Activated naive CD8-positive, alpha-beta T cell treated with anti-CD3 and anti-CD28 coated beads for 36 hours (primary cell): Measurements from ENCODE around the gene ATF7. TPM values are rescaled to one million over a fixed set of nuclear protein-coding genes. Genes with fewer than 3 reads are reported as not detected.
"Not testable (repeated sequence)": the region's sequence is repeated elsewhere in the genome, so short reads cannot be mapped to it uniquely, and the experiment has no call there.

Source experiments
- DNase-seq: peaks from one replicate; pipeline ENCODE4 v3.0.0; 2021
- H3K27ac Mint-ChIP-seq: one replicate; pipeline ENCODE4 v1.8.0; 2022; ENCODE audit warnings: mild to moderate bottlenecking, moderate library complexity, mixed read lengths
- H3K27me3 Mint-ChIP-seq: one replicate; pipeline ENCODE4 v1.8.0; 2022; ENCODE audit warnings: mild to moderate bottlenecking, mixed read lengths
- H3K36me3 Mint-ChIP-seq: one replicate; pipeline ENCODE4 v1.8.0; 2021; ENCODE audit warnings: mild to moderate bottlenecking, mixed read lengths
- H3K4me1 Mint-ChIP-seq: one replicate; pipeline ENCODE4 v1.8.0; 2021; ENCODE audit warnings: mixed read lengths
- H3K4me3 Mint-ChIP-seq: one replicate; pipeline ENCODE4 v1.8.0; 2022; ENCODE audit warnings: mild to moderate bottlenecking, moderate library complexity, mixed read lengths
- H3K9me3 Mint-ChIP-seq: one replicate; pipeline ENCODE4 v1.8.0; 2022; ENCODE audit warnings: mixed read lengths
- total RNA-seq, 2 experiments: library from RNA; stranded (reverse); gene quantifications; one replicate each; pipeline ENCODE4 v1.2.3, GENCODE V29; 2021

Gene ATF7
- total RNA-seq, 2 experiments from 2014 or later = 22.8 to 23.6 TPM

GRCh38 chr12:53617700-53618099 lies 8.5 kb downstream of the ATF7 start:
- Mint-ChIP-seq H3K9me3 (no peaks in the 10 kb centered on the region), H3K4me1 (peaks cover 32% of the 10 kb centered on the region), H3K36me3 (peaks cover 12% of the 10 kb centered on the region), H3K27ac (peak overlapping the region; percentile 50), H3K4me3 (peak overlapping the region; percentile 65), H3K27me3 (no peaks in the 10 kb centered on the region)
- no peak for DNase-seq

- H3K27me3 Mint-ChIP-seq = no peaks in the 10 kb centered on the region
- H3K4me3 Mint-ChIP-seq = no peak overlapping the region
Observed at GRCh38 chr12:53616950-53617349, 9.2 kb downstream of the ATF7 start.

GRCh38 chr12:53613821-53614220 lies 12.4 kb downstream of the ATF7 start:
- H3K36me3 Mint-ChIP-seq = peaks cover 7% of the 10 kb centered on the region
- no peak overlapping the region for H3K27ac Mint-ChIP-seq
- H3K27me3 Mint-ChIP-seq = no peaks in the 10 kb centered on the region
- H3K9me3 Mint-ChIP-seq = no peaks in the 10 kb centered on the region
- no peak for DNase-seq
- no peak overlapping the region for H3K4me3 Mint-ChIP-seq
- peaks cover 30% of the 10 kb centered on the region for H3K4me1 Mint-ChIP-seq

More at GRCh38 chr12:53616950-53617349, 9.2 kb downstream of the ATF7 start:
- DNase-seq = no peak
- H3K36me3 Mint-ChIP-seq = peaks cover 11% of the 10 kb centered on the region
- no peaks in the 10 kb centered on the region for H3K9me3 Mint-ChIP-seq
- H3K27ac Mint-ChIP-seq = no peak overlapping the region
- H3K4me1 Mint-ChIP-seq = peaks cover 35% of the 10 kb centered on the region

DNA sequence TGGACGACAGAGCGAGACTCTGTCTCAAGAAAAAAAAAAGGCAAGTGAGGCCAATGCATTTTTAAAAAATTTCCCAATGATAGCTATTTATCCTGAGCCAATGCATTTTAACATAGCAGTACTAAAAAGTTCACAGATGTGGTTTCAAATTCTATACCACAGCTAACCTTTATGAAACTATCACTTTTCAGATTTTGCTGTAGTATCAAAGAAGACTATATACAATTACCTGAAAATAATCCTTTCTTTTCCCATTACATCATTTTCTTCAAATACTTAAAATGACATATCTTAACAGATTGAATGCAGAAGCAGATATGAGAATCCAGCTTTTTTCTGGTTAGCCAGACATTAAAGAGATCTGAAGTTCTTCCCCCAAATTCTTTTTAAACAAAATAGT lies 13.2 kb downstream of the ATF7 start:
- no peaks in the 10 kb centered on the region for H3K27me3 Mint-ChIP-seq
- no peaks in the 10 kb centered on the region for H3K9me3 Mint-ChIP-seq
- DNase-seq = no peak
- no peak overlapping the region for H3K27ac Mint-ChIP-seq
- peaks cover 23% of the 10 kb centered on the region for H3K4me1 Mint-ChIP-seq
- H3K36me3 Mint-ChIP-seq = peaks cover 4% of the 10 kb centered on the region
- no peak overlapping the region for H3K4me3 Mint-ChIP-seq

DNA sequence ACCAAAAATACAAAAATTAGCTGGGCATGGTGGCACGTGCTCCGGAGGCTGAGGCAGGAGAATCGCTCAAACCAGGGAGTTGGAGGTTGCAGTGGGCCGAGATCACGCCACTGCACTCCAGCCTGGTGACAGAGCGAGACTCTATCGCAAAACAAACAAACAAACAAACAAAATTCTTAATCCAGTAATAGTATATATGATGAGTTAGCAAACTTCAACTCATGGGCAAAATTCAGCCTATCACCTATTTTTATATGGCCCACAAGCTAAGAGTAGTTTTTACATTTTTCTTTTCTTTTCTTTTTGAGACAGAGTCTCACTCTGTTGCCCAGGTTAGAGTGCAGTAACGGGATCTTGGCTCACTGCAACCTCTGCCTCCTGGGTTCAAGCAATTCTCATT lies 14.9 kb downstream of the ATF7 start:
- Mint-ChIP-seq H3K27ac (no peak overlapping the region), H3K4me1 (peaks cover 20% of the 10 kb centered on the region), H3K4me3 (no peak overlapping the region), H3K27me3 (no peaks in the 10 kb centered on the region), H3K9me3 (no peaks in the 10 kb centered on the region), H3K36me3 (peaks cover 2% of the 10 kb centered on the region)
- DNase-seq = no peak

DNA sequence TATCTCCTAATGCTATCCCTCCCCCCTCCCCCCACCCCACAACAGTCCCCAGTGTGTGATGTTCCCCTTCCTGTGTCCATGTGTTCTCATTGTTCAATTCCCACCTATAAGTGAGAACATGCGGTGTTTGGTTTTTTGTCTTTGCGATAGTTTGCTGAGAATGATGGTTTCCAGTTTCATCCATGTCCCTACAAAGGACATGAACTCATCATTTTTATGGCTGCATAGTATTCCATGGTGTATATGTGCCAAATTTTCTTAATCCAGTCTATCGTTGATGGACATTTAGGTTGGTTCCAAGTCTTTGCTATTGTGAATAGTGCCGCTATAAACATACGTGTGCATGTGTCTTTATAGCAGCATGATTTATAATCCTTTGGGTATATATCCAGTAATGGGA lies 19.5 kb downstream of the ATF7 start:
- H3K4me1 Mint-ChIP-seq = peaks cover 25% of the 10 kb centered on the region
- not testable (repeated sequence) for H3K27me3 Mint-ChIP-seq, H3K4me3 Mint-ChIP-seq, H3K27ac Mint-ChIP-seq, DNase-seq, H3K36me3 Mint-ChIP-seq, H3K9me3 Mint-ChIP-seq

- no peaks in the 10 kb centered on the region for H3K27me3 Mint-ChIP-seq
- peaks cover 23% of the 10 kb centered on the region for H3K4me1 Mint-ChIP-seq
- no peak overlapping the region for H3K27ac Mint-ChIP-seq
- DNase-seq = no peak
- no peaks in the 10 kb centered on the region for H3K9me3 Mint-ChIP-seq
- peaks cover 8% of the 10 kb centered on the region for H3K36me3 Mint-ChIP-seq
- H3K4me3 Mint-ChIP-seq = no peak overlapping the region
Observed at GRCh38 chr12:53604581-53604980, 21.6 kb downstream of the ATF7 start.

DNA sequence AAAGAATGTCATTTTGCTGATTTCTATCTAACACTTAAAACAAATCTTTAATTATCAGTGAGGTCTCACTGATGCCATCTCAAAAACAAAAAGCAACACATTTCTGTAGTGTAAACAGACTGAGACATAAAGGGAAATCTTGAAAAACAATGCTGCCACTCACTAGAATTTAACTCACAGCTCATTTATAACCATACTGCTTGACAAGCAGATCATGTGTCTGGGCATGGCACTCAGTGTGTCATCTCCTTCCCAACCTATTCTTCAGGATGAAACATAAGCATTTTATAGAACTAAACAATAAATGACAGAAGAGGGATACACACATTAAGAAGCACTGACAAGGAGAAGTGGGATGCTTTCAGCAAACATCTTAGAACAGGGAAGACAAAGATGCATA lies 22.4 kb downstream of the ATF7 start:
- Mint-ChIP-seq H3K27me3 (no peaks in the 10 kb centered on the region), H3K4me3 (no peak overlapping the region), H3K27ac (no peak overlapping the region), H3K4me1 (peaks cover 23% of the 10 kb centered on the region), H3K9me3 (no peaks in the 10 kb centered on the region), H3K36me3 (peaks cover 8% of the 10 kb centered on the region)
- DNase-seq = no peak

DNA sequence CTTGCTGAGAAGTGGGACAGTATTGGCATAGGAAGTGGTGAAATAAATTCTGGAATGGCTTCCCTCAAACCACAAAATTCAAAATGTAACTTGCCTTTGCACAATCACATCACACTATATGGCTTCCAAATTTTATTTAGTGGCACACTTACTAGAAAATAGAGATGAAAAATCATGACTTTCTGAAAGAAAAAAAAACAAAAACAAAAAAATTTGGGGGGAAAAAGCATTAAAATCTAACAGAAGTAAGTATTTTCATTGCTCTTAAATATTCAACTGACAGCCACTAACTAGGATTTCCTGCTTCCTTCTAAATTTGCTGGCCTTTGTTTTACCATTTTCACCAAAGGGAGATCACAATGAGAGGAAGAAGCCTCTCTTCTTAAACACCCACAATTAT lies 23.0 kb downstream of the ATF7 start:
- Mint-ChIP-seq H3K9me3 (no peaks in the 10 kb centered on the region), H3K27ac (no peak overlapping the region), H3K4me1 (peaks cover 22% of the 10 kb centered on the region), H3K36me3 (peaks cover 9% of the 10 kb centered on the region), H3K4me3 (no peak overlapping the region), H3K27me3 (no peaks in the 10 kb centered on the region)
- DNase-seq = no peak

- no peak overlapping the region for H3K27ac Mint-ChIP-seq
Observed at GRCh38 chr12:53602176-53602864, 23.9 kb downstream of the ATF7 start.

DNA sequence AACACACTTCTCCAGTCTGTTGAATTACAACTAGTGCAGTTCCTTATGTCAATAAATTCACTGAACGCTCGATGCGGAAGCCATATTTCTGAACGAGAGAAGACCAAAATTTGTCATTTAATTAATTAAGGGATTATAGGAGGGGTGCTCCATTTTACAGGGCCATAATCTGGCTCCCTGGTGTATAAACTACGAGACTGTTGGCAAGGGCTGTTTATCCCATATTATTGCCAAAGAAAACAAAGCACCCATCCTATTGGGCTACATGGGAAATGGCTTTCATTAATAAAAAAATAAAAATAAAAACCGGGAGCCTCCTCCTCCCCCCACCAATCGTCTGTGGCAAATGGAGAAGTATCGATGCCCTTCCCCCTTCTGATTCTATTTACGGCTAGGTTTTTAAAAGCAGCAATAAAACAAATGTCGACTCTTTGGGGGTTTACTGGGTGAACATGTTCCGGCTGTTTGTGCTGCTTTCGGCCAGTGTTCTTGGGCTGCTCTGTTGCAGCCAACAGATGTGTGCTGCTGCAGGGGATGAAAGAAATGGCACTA lies 24.8 kb downstream of the ATF7 start:
- H3K27me3 Mint-ChIP-seq = no peaks in the 10 kb centered on the region
- H3K36me3 Mint-ChIP-seq = peaks cover 11% of the 10 kb centered on the region
- H3K4me1 Mint-ChIP-seq = peaks cover 20% of the 10 kb centered on the region
- H3K9me3 Mint-ChIP-seq = no peaks in the 10 kb centered on the region
- H3K27ac Mint-ChIP-seq = no peak overlapping the region
- no peak for DNase-seq
- no peak overlapping the region for H3K4me3 Mint-ChIP-seq

More at GRCh38 chr12:53602176-53602864, 23.9 kb downstream of the ATF7 start:
- peaks cover 22% of the 10 kb centered on the region for H3K4me1 Mint-ChIP-seq
- H3K36me3 Mint-ChIP-seq = peaks cover 13% of the 10 kb centered on the region
- H3K27me3 Mint-ChIP-seq = no peaks in the 10 kb centered on the region
- no peaks in the 10 kb centered on the region for H3K9me3 Mint-ChIP-seq
- no peak overlapping the region for H3K4me3 Mint-ChIP-seq
- DNase-seq = no peak

GRCh38 chr12:53600490-53601295 lies 25.5 kb downstream of the ATF7 start:
- no peak overlapping the region for H3K4me3 Mint-ChIP-seq

DNA sequence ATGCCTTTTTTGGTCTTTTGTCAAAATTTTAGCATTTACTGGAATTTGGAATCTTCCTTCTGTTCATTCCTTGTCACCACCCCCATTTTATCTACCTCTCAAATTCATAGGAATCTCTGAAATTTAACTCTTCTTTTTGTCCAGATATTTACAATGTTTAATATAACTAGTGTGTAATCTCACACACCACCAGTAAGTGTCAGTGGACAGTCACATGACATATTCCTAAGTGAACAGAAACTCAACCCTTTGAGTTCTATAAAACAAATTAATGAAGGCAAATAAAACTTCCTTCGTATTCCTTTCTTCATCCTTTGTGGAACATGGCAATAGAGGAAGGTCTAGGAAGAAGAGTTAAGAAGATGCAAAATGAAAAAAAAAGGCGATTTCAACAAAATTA lies 26.6 kb downstream of the ATF7 start:
- H3K4me1 Mint-ChIP-seq = peaks cover 19% of the 10 kb centered on the region
- H3K9me3 Mint-ChIP-seq = no peaks in the 10 kb centered on the region
- H3K27me3 Mint-ChIP-seq = no peaks in the 10 kb centered on the region
- no peak for DNase-seq
- H3K4me3 Mint-ChIP-seq = no peak overlapping the region
- H3K36me3 Mint-ChIP-seq = peaks cover 11% of the 10 kb centered on the region
- H3K27ac Mint-ChIP-seq = no peak overlapping the region

More at GRCh38 chr12:53600490-53601295, 25.5 kb downstream of the ATF7 start:
- Mint-ChIP-seq H3K27ac (no peak overlapping the region), H3K27me3 (no peaks in the 10 kb centered on the region), H3K4me1 (peaks cover 20% of the 10 kb centered on the region), H3K36me3 (peaks cover 11% of the 10 kb centered on the region), H3K9me3 (no peaks in the 10 kb centered on the region)
- no peak for DNase-seq

GRCh38 chr12:53598971-53599370 lies 27.2 kb downstream of the ATF7 start:
- not testable (repeated sequence) for H3K9me3 Mint-ChIP-seq, H3K27me3 Mint-ChIP-seq, DNase-seq, H3K4me3 Mint-ChIP-seq, H3K27ac Mint-ChIP-seq
- peaks cover 11% of the 10 kb centered on the region for H3K36me3 Mint-ChIP-seq
- H3K4me1 Mint-ChIP-seq = peaks cover 17% of the 10 kb centered on the region

GRCh38 chr12:53596920-53597363 lies 29.2 kb downstream of the ATF7 start:
- H3K27ac Mint-ChIP-seq = no peak overlapping the region
- peaks cover 11% of the 10 kb centered on the region for H3K36me3 Mint-ChIP-seq
- H3K4me1 Mint-ChIP-seq = peaks cover 5% of the 10 kb centered on the region
- DNase-seq = no peak
- no peaks in the 10 kb centered on the region for H3K9me3 Mint-ChIP-seq
- no peak overlapping the region for H3K4me3 Mint-ChIP-seq
- no peaks in the 10 kb centered on the region for H3K27me3 Mint-ChIP-seq
